BJ (cell line): ENCODE measurements around the gene DIPK1C. TPM values are rescaled to one million over a fixed set of nuclear protein-coding genes. Genes with fewer than 3 reads are reported as not detected.

Experiments used
- CTCF ChIA-PET: fragments of 350-600 bp; formaldehyde crosslinking; extraction: SDS; loops from one replicate; lab custom pipeline; 2021; ENCODE audit warnings: antibody characterized with exemption, inconsistent platforms; lab: Yijun Ruan, JAX
- POLR2A ChIA-PET: fragments of 300-600 bp; sonication (Branson Sonifier 250); formaldehyde crosslinking; extraction: SDS; loops from one replicate; lab custom pipeline; 2021; ENCODE audit warnings: antibody characterized with exemption; lab: Charles Lee
- DNase-seq: peaks from one replicate; pipeline ENCODE4 v3.0.0-alpha.2; 2011; ENCODE audit warnings: low read depth
- H3K27me3 ChIP-seq: 2 replicates; pipeline ENCODE4 v1.6.0; 2011; ENCODE audit warnings: low read length; ENCODE audit not compliant: control insufficient read depth, insufficient read depth
- H3K36me3 ChIP-seq: 2 replicates; pipeline ENCODE4 v1.5.1; 2011; ENCODE audit warnings: low read length; ENCODE audit not compliant: control insufficient read depth, insufficient read depth
- H3K4me3 ChIP-seq: 2 replicates; pipeline ENCODE4 v1.5.1; 2011; ENCODE audit warnings: low read depth, mild to moderate bottlenecking, control low read depth, low read length
- CTCF ChIP-seq: IDR thresholded peaks from 2 replicates; pipeline ENCODE4 v1.5.1; 2011; ENCODE audit warnings: low read depth, mild to moderate bottlenecking, control low read depth, inconsistent platforms, low read length, moderate library complexity; ENCODE audit not compliant: insufficient read depth
- polyA plus RNA-seq: library from polyadenylated mRNA; depleted of rRNA; stranded (reverse); fragments of >200 nt; gene quantifications from 2 replicates; pipeline ENCODE4 v1.2.3, GENCODE V29; 2011

The DIPK1C gene
- polyA plus RNA-seq, 1 experiment = not detected

- Histone ChIP-seq H3K27me3 (no peaks in the 10 kb centered on the region; the same call in 1 of the 2 replicates), H3K36me3 (no peaks in the 10 kb centered on the region), H3K4me3 (no peak overlapping the region)
- DNase-seq = no peak
- ChIA-PET POLR2A (no interaction called here), CTCF (no interaction called here)
- no peak for TF ChIP-seq CTCF
Measured at GRCh38 chr18:74434466-74434865, 22.6 kb downstream of the DIPK1C start.

- H3K27me3 ChIP-seq = peaks cover 3% of the 10 kb centered on the region; the same call in 1 of the 2 replicates
- CTCF ChIA-PET = interaction anchor here (0.7 kb wide), 1 partner anchor 38 kb away, joined by 3 read pairs; no protein-coding TSS in a partner anchor
- POLR2A ChIA-PET = no interaction called here
- H3K36me3 ChIP-seq = no peaks in the 10 kb centered on the region
- no peak for DNase-seq
- no peak for TF ChIP-seq CTCF
- H3K4me3 ChIP-seq = no peak overlapping the region
Measured at GRCh38 chr18:74430806-74431571, 26.1 kb downstream of the DIPK1C start.

- CTCF ChIA-PET = interaction anchor here (0.7 kb wide), 1 partner anchor 62 kb away, joined by 3 read pairs; no protein-coding TSS in a partner anchor
- no peak for TF ChIP-seq CTCF
- 0 out of 2 replicates have a peak, but pooled peaks cover 3% of the 10 kb centered on the region for H3K27me3 ChIP-seq
- POLR2A ChIA-PET = no interaction called here
- no peaks in the 10 kb centered on the region for H3K36me3 ChIP-seq
- no peak for DNase-seq
- no peak overlapping the region for H3K4me3 ChIP-seq
Measured at GRCh38 chr18:74430231-74430630, 26.9 kb downstream of the DIPK1C start.

- ChIA-PET CTCF (interaction anchor here (0.6 kb wide), 1 partner anchor 16 kb away, joined by 3 read pairs; no protein-coding TSS in a partner anchor), POLR2A (no interaction called here)
- H3K36me3 ChIP-seq = no peaks in the 10 kb centered on the region
- H3K27me3 ChIP-seq = 0 out of 2 replicates have a peak, but pooled peaks cover 3% of the 10 kb centered on the region
- no peak overlapping the region for H3K4me3 ChIP-seq
- TF ChIP-seq CTCF = no peak
- DNase-seq = no peak
Measured at GRCh38 chr18:74429096-74429495, 28.0 kb downstream of the DIPK1C start.

GRCh38 chr18:74427442-74428112 lies 29.5 kb downstream of the DIPK1C start:
- 0 out of 2 replicates have a peak, but pooled peaks cover 3% of the 10 kb centered on the region for H3K27me3 ChIP-seq
- CTCF ChIA-PET = no interaction called here

More at GRCh38 chr18:74427442-74428112, 29.5 kb downstream of the DIPK1C start:
- DNase-seq = no peak
- POLR2A ChIA-PET = no interaction called here
- Histone ChIP-seq H3K4me3 (no peak overlapping the region), H3K36me3 (no peaks in the 10 kb centered on the region)
- TF ChIP-seq CTCF = no peak
